Colonic mucosa (tissue), 4 donors: Measurements from ENCODE around the gene CDH2. TPM values are rescaled to one million over a fixed set of nuclear protein-coding genes. Genes with fewer than 3 reads are reported as not detected.

Source experiments
- DNase-seq: peaks from one replicate; pipeline ENCODE4 v3.0.0-alpha.2; 2020
- H3K27ac ChIP-seq: fragments of 200-600 bp; one replicate; pipeline ENCODE4 v1.8.0; 2021
- H3K27me3 ChIP-seq: fragments of 200-600 bp; one replicate; pipeline ENCODE4 v1.8.0; 2021
- H3K36me3 ChIP-seq: fragments of 200-600 bp; one replicate; pipeline ENCODE4 v1.8.0; 2021
- H3K4me1 ChIP-seq: fragments of 200-600 bp; one replicate; pipeline ENCODE4 v1.8.0; 2021; ENCODE audit warnings: mild to moderate bottlenecking
- H3K4me3 ChIP-seq: fragments of 200-600 bp; one replicate; pipeline ENCODE4 v1.8.0; 2021
- H3K9ac ChIP-seq, 2 donors: one replicate each; pipeline ENCODE4 v1.7.0; 2013; ENCODE audit warnings: control low read depth in 2 of 2, low read depth in 2 of 2, low read length in 2 of 2
- H3K9me3 ChIP-seq: fragments of 200-600 bp; one replicate; pipeline ENCODE4 v1.8.0; 2021
- intact Hi-C: fragments of 100-400 bp; cut with DNase I; formaldehyde crosslinking; loops from one replicate; pipeline ENCODE4 v1.14.1; 2022
- total RNA-seq, 2 donors: library from RNA; stranded (reverse); fragmentation: NEBNext Ultra II Directional in 1 of 2; extraction: Animal tissue kit (Norgen Biotek cat#: 25700) in 1 of 2; gene quantifications; one replicate each; pipeline ENCODE4 v1.2.1, GENCODE V29; 2021
- TF ChIP-seq, protein P1 (sequence below): fragments of 200-600 bp; IDR thresholded peaks from one replicate; pipeline ENCODE4 v1.8.0; 2022; ENCODE audit warnings: antibody characterized with exemption, mild to moderate bottlenecking
- donor health status: healthy.
- donor health status: DM: no; HTN: no; CAD: no.
- donor health status: DM: no; HTN: no; CAD: no.

CDH2 gene
- total RNA-seq, 2 donors from 2014 or later = 0.84 to 1.4 TPM

DNA sequence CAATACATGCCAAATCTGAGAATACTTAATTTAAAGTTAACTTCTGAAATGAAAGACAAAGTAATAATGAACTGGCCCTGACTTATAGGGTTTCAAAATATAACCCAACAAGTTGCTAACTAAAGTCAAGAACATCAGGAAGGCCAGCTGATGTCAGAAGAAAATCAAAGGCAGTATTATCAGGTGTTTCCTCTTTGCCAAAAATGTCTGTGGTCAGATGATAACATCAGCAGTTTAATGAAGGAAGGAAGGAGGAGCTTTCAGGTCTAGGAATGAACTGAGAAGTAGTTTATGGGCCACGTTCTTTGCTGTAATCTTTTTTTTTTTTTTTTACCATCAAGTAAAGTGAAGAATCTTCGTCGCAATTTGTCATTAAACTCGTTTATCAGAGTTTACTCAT lies 40.9 kb downstream of the CDH2 start:
- Histone ChIP-seq H3K27ac (no peak overlapping the region), H3K9me3 (no peaks in the 10 kb centered on the region), H3K9ac (no peak overlapping the region), H3K4me1 (no peaks in the 10 kb centered on the region), H3K36me3 (no peaks in the 10 kb centered on the region), H3K4me3 (no peak overlapping the region), H3K27me3 (no peaks in the 10 kb centered on the region)
- no peak for DNase-seq
- intact Hi-C loops = no loop called here
- TF ChIP-seq, protein P1, sequence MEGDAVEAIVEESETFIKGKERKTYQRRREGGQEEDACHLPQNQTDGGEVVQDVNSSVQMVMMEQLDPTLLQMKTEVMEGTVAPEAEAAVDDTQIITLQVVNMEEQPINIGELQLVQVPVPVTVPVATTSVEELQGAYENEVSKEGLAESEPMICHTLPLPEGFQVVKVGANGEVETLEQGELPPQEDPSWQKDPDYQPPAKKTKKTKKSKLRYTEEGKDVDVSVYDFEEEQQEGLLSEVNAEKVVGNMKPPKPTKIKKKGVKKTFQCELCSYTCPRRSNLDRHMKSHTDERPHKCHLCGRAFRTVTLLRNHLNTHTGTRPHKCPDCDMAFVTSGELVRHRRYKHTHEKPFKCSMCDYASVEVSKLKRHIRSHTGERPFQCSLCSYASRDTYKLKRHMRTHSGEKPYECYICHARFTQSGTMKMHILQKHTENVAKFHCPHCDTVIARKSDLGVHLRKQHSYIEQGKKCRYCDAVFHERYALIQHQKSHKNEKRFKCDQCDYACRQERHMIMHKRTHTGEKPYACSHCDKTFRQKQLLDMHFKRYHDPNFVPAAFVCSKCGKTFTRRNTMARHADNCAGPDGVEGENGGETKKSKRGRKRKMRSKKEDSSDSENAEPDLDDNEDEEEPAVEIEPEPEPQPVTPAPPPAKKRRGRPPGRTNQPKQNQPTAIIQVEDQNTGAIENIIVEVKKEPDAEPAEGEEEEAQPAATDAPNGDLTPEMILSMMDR = no peak

DNA sequence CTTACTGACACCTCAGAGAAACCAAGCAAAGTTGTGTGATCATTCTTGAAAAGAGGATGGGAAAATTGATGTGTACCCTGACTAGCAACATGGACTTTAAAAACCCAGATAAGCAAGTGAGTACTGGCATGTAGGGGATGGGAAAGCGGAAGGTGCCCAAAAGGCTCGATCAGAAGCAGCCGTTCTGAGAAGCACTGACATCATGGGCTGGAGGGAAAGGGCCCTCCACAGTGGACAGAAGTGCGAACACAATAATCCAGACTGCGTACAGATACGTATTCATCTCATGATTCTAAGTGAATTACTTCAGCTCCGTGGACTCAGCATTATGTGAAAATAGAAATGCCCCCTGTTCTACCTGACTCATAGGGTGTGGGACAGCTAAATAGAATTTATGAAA lies 42.2 kb downstream of the CDH2 start:
- no peak overlapping the region for H3K4me3 ChIP-seq
- no peak overlapping the region for H3K27ac ChIP-seq
- intact Hi-C loops = no loop called here
- H3K36me3 ChIP-seq = no peaks in the 10 kb centered on the region
- no peak overlapping the region for H3K9ac ChIP-seq
- no peak for DNase-seq
- no peaks in the 10 kb centered on the region for H3K27me3 ChIP-seq
- no peaks in the 10 kb centered on the region for H3K4me1 ChIP-seq
- TF ChIP-seq, protein P1 = no peak
- H3K9me3 ChIP-seq = no peaks in the 10 kb centered on the region

DNA sequence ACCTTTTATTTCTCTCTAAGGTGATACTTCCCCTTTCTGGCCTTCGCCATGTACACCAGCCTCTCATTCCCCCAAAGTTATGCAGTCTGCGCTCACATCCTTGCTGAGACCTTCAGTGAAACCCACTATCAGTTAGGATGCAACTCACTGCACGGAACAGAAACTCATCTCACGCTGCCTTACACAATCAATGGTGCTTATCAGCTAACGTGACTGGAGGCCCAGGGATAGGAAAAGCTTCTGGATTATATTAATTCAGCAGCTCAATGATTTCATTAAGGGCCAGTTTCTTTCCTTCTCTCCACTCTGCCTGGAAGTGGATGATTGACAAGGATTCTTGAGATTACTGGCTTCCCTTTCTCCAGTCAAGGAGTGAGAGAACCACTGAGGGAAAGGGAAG lies 44.8 kb downstream of the CDH2 start:
- TF ChIP-seq, protein P1 = no peak
- H3K36me3 ChIP-seq = no peaks in the 10 kb centered on the region
- H3K9ac ChIP-seq = no peak overlapping the region
- H3K4me3 ChIP-seq = no peak overlapping the region
- no peaks in the 10 kb centered on the region for H3K27me3 ChIP-seq
- DNase-seq = no peak
- intact Hi-C loops = no loop called here
- H3K4me1 ChIP-seq = no peaks in the 10 kb centered on the region
- H3K27ac ChIP-seq = no peak overlapping the region
- H3K9me3 ChIP-seq = no peaks in the 10 kb centered on the region

DNA sequence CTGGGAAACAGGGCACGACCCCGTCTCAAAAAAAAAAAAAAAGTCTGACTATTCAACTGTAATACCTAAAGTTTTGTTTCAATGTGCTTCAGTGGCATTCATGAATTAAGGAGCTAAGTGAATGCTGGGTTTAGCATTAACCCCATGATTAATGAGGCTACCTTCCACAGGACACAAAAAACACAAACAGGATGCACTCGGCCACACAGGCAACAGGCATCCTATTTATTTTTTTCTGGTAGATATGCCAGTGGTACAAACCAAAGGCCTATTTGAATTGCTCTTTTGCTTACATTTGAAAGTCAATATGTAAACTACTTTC lies 48.3 kb downstream of the CDH2 start:
- TF ChIP-seq, protein P1 = no peak
- Histone ChIP-seq H3K4me1 (no peaks in the 10 kb centered on the region), H3K27me3 (no peaks in the 10 kb centered on the region), H3K27ac (no peak overlapping the region), H3K36me3 (no peaks in the 10 kb centered on the region), H3K9me3 (no peaks in the 10 kb centered on the region), H3K9ac (no peak overlapping the region), H3K4me3 (no peak overlapping the region)
- DNase-seq = no peak
- intact Hi-C loops = no loop called here

DNA sequence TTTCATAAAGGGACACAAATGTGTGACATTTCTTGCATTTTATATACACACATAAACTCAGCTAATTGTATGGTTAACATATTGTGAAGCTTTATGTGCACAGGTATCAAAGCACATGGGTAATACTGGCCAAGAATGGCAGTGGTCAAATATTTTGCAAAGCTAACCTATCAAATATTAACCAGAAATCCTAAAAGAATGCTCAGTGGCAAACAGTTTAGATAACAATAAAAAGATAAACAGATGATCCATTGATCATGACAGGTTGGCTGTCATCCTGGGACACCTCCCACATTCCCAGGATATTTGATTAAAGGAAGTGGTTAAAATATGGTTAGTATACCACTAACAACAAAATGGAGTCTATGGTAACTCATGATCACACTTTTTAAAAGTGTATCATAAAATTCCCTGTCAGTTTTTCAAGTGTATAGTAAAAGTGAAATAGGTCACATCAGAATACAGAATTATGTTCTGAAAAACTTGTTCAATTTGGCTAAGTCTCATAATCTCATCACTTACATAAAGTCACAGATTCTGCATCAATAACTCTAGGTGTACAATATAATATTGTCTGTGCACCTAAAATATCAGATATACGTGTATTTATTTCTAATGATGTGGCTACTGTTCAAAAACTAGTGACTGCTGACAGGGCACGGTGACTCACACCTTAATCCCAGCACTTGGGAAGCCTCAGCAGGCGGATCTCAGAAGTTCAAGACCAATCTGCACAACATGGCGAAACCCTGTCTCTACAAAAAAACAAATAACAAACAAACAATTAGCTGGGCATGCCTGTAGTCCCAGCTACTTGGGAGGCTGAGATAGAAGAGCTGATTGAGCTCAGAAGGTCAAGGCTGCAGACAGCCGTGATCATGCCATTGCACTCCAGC lies 48.9 kb downstream of the CDH2 start:
- no peak overlapping the region for H3K4me3 ChIP-seq
- no peaks in the 10 kb centered on the region for H3K27me3 ChIP-seq
- H3K9me3 ChIP-seq = no peaks in the 10 kb centered on the region
- TF ChIP-seq, protein P1 = no peak
- H3K4me1 ChIP-seq = no peaks in the 10 kb centered on the region
- H3K9ac ChIP-seq = no peak overlapping the region
- H3K36me3 ChIP-seq = no peaks in the 10 kb centered on the region
- DNase-seq = no peak
- intact Hi-C loops = no loop called here
- no peak overlapping the region for H3K27ac ChIP-seq
